Tibial artery (tissue), 4 donors: ENCODE measurements around the gene NTSR1.

Source experiments
- DNase-seq, 2 donors: peaks; one replicate each; pipeline ENCODE4 v3.0.0-alpha.2; 2019
- H3K27ac ChIP-seq, 2 donors: fragments of 200-600 bp; sonication (generic) in 1 of 2; 1 replicate in 1 of 2; 2 replicates in 1 of 2; pipeline ENCODE4 v1.5.1; 2018 to 2019; ENCODE audit warnings: mild to moderate bottlenecking in 1 of 2
- H3K27me3 ChIP-seq, 2 donors: fragments of 200-600 bp; sonication (generic) in 1 of 2; one replicate each; pipeline versions ENCODE4 v1.5.1 to v1.6.0; 2016 to 2019
- H3K36me3 ChIP-seq, 3 donors: fragments of 200-600 bp; sonication (generic) in 2 of 3; one replicate each; pipeline ENCODE4 v1.5.1; 2016 to 2019; ENCODE audit warnings: mild to moderate bottlenecking in 2 of 3
- H3K4me1 ChIP-seq, 4 donors: fragments of 200-600 bp; sonication (generic) in 2 of 4; 1 replicate in 3 of 4; 2 replicates in 1 of 4; pipeline ENCODE4 v1.5.1; 2016 to 2019
- H3K4me3 ChIP-seq, 2 donors: fragments of 200-600 bp; sonication (generic) in 1 of 2; 1 replicate in 1 of 2; 2 replicates in 1 of 2; pipeline ENCODE4 v1.5.1; 2018 to 2019; ENCODE audit warnings: mild to moderate bottlenecking in 2 of 2
- H3K9me3 ChIP-seq, 3 donors: fragments of 200-600 bp; sonication (generic) in 1 of 3; one replicate each; pipeline ENCODE4 v1.5.1; 2016 to 2019
- CTCF ChIP-seq, 2 experiments: fragments of 200-600 bp in 1 of 2; fragments of 450-650 bp in 1 of 2; IDR thresholded peaks; one replicate each; pipeline ENCODE4 v1.5.1; 2017 to 2019; ENCODE audit warnings: antibody characterized with exemption in 2 of 2, mild to moderate bottlenecking in 1 of 2, moderate library complexity in 1 of 2
- intact Hi-C: fragments of 100-400 bp; cut with DNase I; formaldehyde crosslinking; loops from one replicate; pipeline ENCODE4 v1.15.0; 2023; ENCODE audit warnings: low total_unique reads

Gene NTSR1

GRCh38 chr20:62675156-62675876 is 33.3 kb upstream of the NTSR1 start:
- Histone ChIP-seq H3K36me3 (no peaks in the 10 kb centered on the region), H3K27ac (no peak overlapping the region), H3K9me3 (peaks cover 0 to 7% (median 0%) of the 10 kb centered on the region in 3 donors), H3K4me3 (no peak overlapping the region), H3K27me3 (peaks cover 0 to 60% of the 10 kb centered on the region in 2 donors), H3K4me1 (no peaks in the 10 kb centered on the region)
- DNase-seq: no peak
- TF ChIP-seq CTCF (IDR thresholded peaks at IDR 0.05): no peak
- intact Hi-C loops: no loop called here

- Histone ChIP-seq H3K36me3 (no peaks in the 10 kb centered on the region), H3K4me1 (no peaks in the 10 kb centered on the region), H3K27me3 (peaks cover 0 to 58% of the 10 kb centered on the region in 2 donors), H3K4me3 (no peak overlapping the region), H3K27ac (no peak overlapping the region), H3K9me3 (peaks cover 0 to 7% (median 0%) of the 10 kb centered on the region in 3 donors)
- no peak for DNase-seq
- no peak for TF ChIP-seq CTCF (IDR thresholded peaks at IDR 0.05)
- intact Hi-C loops: no loop called here
Observed at GRCh38 chr20:62675877-62676260, 32.8 kb upstream of the NTSR1 start.

- Histone ChIP-seq H3K27me3 (peaks cover 0 to 63% of the 10 kb centered on the region in 2 donors), H3K4me1 (no peaks in the 10 kb centered on the region), H3K9me3 (peaks cover 0 to 7% (median 0%) of the 10 kb centered on the region in 3 donors), H3K4me3 (no peak overlapping the region), H3K27ac (no peak overlapping the region), H3K36me3 (no peaks in the 10 kb centered on the region)
- intact Hi-C loops: no loop called here
- no peak for TF ChIP-seq CTCF (IDR thresholded peaks at IDR 0.05)
- no peak for DNase-seq
Observed at GRCh38 chr20:62676976-62677375, 31.7 kb upstream of the NTSR1 start.

GRCh38 chr20:62677678-62678077 is 31.0 kb upstream of the NTSR1 start:
- intact Hi-C loops: no loop called here
- Histone ChIP-seq H3K9me3 (peaks cover 0 to 7% (median 0%) of the 10 kb centered on the region in 3 donors), H3K4me3 (no peak overlapping the region), H3K4me1 (no peaks in the 10 kb centered on the region), H3K36me3 (no peaks in the 10 kb centered on the region), H3K27ac (no peak overlapping the region), H3K27me3 (peaks cover 0 to 68% of the 10 kb centered on the region in 2 donors)
- no peak for DNase-seq
- no peak for TF ChIP-seq CTCF (IDR thresholded peaks at IDR 0.05)

- Histone ChIP-seq H3K9me3 (peaks cover 0 to 7% (median 0%) of the 10 kb centered on the region in 3 donors), H3K4me1 (no peaks in the 10 kb centered on the region), H3K27ac (no peak overlapping the region), H3K27me3 (peaks cover 0 to 68% of the 10 kb centered on the region in 2 donors), H3K36me3 (no peaks in the 10 kb centered on the region), H3K4me3 (no peak overlapping the region)
- intact Hi-C loops: no loop called here
- no peak for TF ChIP-seq CTCF (IDR thresholded peaks at IDR 0.05)
- no peak for DNase-seq
Observed at GRCh38 chr20:62678553-62678952, 30.1 kb upstream of the NTSR1 start.
